NCI-H748 treated with DMSO at 0.1 percent for 48 hours (cell line): ENCODE results near the gene GGA1.
"Not testable (repeated sequence)": the region's sequence is repeated elsewhere in the genome, so short reads cannot be mapped to it uniquely, and the experiment has no call there.

Experiments
- DNase-seq: peaks from one replicate; lab custom pipeline; 2025; lab: John Stamatoyannopoulos, UW

The GGA1 gene

DNA sequence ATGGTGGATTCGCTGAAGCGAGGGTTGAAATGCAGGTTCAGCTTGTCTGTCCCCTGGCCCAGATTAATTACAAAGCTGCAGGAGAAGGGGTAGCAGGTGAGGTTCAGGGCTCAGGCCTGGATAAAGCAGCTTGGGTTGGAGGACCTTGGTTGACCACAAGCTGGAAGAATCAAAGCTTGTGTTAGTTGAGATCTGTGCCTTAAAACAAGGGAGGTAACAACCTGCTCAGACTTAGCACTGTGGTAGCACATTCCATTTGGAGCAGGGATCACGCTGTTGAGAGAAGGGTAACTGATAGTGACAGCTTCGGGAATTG lies 38.0 kb upstream of the GGA1 start:
- no peak for DNase-seq

- DNase-seq = no peak
Observed at GRCh38 chr22:37571258-37571991, 37.2 kb upstream of the GGA1 start.

- DNase-seq = no peak
Observed at GRCh38 chr22:37571992-37572373, 36.7 kb upstream of the GGA1 start.

DNA sequence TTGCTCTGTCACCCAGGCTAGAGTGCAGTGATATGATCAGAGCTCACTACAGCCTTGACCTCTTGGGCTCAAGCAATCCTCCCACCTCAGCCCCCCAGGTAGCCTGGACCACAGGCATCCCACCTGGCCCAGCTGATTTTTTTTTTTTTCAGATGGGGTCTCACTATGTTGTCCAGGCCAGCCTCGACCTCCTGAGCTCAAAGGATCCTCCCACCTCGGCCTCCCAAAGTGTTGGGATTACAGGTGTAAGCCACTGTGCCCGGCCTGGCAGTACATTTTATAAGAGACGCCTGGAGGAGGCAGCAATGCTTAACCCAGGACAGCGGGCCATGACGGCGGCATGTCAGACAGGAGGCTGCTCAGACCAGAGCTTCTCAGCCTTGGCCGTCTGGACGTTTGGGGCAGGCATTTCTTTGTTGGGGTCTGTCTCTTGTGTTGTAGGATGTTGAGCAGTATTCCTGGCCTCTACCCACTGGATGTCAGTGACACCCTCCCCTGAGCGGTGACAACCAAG lies 33.1 kb upstream of the GGA1 start:
- DNase-seq = no peak

GRCh38 chr22:37578002-37578401 lies 30.6 kb upstream of the GGA1 start:
- DNase-seq = no peak

GRCh38 chr22:37581504-37581903 lies 27.1 kb upstream of the GGA1 start:
- no peak for DNase-seq

- DNase-seq = no peak
Observed at GRCh38 chr22:37582526-37582925, 26.1 kb upstream of the GGA1 start.

GRCh38 chr22:37588546-37589215 lies 20.0 kb upstream of the GGA1 start:
- no peak for DNase-seq

GRCh38 chr22:37589636-37590035 lies 19.0 kb upstream of the GGA1 start:
- no peak for DNase-seq

- DNase-seq = not testable (repeated sequence)
Observed at GRCh38 chr22:37591081-37591480, 17.6 kb upstream of the GGA1 start.

DNA sequence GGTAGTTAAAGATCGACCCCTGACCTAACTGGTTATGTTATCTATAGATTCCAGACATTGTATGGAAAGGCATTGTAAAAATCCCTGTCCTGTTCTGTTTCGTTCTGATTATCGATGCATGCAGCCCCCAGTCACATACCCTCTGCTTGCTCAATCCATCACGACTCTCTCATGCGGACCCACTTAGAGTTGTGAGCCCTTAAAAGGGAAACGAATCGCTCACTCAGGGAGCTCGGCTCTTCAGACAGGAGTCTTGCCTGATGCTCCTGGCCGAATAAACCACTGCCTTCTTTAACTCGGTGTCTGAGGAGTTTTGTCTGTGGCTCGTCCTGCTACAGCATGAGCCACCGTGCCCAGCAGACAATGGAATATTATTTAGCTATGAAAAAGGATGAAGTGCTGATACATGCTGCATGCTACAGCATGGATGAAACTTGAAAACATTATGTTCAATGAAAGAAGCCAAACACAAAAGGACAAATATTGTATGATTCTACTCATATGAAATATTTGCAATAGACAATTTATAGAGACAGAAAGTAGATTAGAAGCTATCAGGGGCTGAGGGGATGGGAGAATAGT lies 16.7 kb upstream of the GGA1 start:
- no peak for DNase-seq

DNA sequence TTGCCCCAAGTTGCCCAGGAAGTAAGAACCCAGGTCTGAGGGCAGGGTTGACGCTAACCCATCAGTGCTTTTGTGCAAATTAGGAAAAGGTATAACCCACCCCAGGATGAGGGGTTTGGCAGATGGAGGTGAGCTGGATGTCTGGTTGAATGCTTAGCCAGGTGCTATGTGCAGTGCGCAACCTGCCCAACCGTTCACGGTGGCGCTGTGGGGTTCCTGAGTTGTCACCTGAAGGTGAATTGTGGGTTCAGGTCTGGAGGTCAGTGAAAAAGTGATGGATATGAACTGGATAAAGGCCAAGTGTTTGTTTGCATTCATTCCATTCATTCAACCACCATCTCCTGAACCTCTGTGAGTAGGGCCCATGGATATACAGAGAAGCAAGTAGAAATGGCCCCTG lies 14.4 kb upstream of the GGA1 start:
- DNase-seq = no peak

- DNase-seq = no peak
Observed at GRCh38 chr22:37599153-37599552, 9.5 kb upstream of the GGA1 start.

DNA sequence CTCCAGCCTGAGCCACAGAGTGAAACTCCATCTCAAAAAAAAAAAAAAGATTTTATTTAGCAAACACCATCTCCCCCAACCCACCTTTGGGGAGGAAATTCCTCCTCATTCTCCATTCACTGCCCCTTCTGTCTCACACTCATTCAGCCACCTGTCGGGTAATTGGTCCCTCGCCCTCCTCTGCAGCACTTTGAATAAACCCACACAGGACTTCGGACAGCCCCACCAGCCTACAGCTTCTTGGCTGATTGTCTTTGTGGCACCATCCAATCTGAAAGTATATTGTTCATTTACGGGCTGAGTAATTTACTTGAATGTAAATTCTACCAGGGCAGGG lies 7.5 kb upstream of the GGA1 start:
- no peak for DNase-seq

DNA sequence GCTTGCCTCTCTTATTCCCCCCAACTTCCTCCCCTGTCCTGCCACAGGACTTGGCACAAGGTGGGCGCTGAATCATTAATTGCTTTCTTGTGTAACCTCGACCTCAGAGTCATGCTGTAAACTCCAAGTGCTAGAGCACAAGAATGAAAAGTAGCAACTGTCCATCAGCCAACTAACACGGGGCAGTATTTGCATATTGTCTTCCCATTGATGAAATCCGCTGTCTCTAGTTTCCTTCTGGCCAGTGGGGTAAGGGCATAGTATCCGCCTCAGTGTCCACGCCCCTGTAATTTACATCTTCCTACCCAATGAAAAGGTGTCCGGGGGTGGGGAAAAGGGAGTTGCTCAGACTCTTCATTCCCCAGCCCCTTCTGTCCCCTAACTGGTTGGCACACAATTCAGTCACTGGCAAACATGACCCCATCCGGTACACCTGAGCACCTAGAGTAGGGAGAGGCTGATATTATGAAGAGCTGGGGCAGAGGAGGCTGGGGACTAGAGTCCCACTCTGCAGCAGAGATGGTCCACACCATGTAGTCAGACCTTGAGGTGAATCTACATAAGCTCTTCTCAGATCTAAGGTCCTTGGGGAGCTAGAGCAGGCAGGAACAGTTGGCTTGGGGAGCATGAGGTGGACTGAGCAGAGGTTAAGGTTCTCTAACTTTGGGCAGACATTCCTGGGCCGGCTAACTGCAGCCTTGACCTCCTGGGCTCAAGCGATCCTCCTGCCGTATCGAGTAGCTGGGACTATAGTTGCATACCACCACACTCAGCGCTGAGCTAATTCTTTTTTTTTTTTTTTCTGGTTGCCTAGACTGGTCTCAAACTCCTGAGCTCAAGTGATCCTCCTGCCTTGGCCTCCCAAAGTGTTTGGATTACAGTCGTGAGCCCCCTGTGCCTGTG lies 6.8 kb upstream of the GGA1 start:
- DNase-seq = no peak

GRCh38 chr22:37602546-37603277 lies 5.9 kb upstream of the GGA1 start:
- DNase-seq = not testable (repeated sequence)

GRCh38 chr22:37604074-37604473 lies 4.6 kb upstream of the GGA1 start:
- no peak for DNase-seq

GRCh38 chr22:37604875-37605274 lies 3.8 kb upstream of the GGA1 start:
- no peak for DNase-seq

DNA sequence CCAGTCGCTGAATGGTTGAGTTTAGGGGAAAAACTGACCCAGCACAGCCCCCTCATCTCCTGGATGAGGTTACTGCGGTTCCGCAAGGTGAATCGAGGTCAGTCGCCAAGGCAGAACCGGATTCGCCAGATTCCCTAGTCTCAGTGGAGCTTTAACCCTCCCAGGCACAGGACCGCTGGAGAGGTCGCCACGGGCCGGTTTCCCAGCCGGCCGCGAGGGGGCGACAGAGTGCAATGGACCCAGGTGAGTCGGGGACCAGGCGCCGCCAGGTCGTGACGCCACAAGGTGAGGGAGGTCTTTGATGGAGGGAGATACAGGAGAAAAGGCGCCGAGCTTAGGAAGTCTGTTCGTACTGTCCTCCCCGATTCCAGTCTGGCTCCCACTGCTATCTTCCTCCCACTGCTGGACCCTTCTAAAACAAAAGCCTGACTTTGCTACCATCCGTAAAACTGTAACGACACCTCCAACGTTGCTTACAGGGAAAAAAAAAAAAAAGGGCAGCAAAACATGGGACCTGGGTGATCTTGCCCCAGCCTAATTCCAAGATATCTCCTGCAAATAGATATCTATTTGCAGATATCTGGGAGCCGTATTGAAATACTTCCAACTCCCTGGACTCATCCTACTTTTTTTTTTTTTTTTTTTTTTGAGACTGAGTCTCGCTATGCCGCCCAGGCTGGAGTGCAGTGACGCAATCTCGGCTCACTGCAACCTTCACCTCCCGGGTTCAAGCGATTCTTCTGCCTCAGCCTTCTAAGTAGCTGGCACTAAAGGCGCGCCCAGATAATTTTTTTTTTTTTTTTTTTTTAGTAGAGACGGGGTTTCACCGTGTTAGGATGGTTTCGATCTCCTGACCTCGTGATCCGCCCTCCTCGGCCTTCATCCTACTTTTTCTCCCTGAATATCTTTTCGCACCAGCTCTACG lies 1.4 kb upstream of the GGA1 start:
- peak; percentile 65 for DNase-seq

GRCh38 chr22:37607935-37608476 lies 628 bp upstream of the GGA1 start:
- DNase-seq = no peak
